ENCODE data around the gene MADD. TPM values are rescaled to one million over a fixed set of nuclear protein-coding genes. Genes with fewer than 3 reads are reported as not detected.

Gene MADD
- total and polyA plus RNA-seq, 10 of the 15 experiments (the other 5 are each of a cell fraction or from before 2014, with no cell fraction given): 0.47 to 35.4 (median 17.6) TPM

GRCh38 chr11:47302853-47303252 lies 32.9 kb downstream of the MADD start (continued):
- TF ChIP-seq SIN3A (IDR thresholded peaks at IDR 0.05; ENCODE audit: low read depth, low read length): no peak
- TF ChIP-seq SIX5 (IDR thresholded peaks at IDR 0.05; ENCODE audit: low read depth, low read length, severe bottlenecking): no peak
- no peak for TF ChIP-seq MAX (IDR thresholded peaks at IDR 0.05; ENCODE audit: low read depth, low read length)
- no peak for TF ChIP-seq RCOR1 (conservative IDR thresholded peaks at IDR 0.05; ENCODE audit: low read depth, low read length)

GRCh38 chr11:47305734-47306483 lies 36.0 kb downstream of the MADD start:
- ChIA-PET POLR2A (interaction anchor here (0.6 kb wide), 2 partner anchors 29 to 105 kb away, joined by 3 to 4 read pairs; no protein-coding TSS in a partner anchor), CTCF (no interaction called here), RAD21 (ENCODE audit: unreplicated experiment) (no interaction called here), SMC1A (ENCODE audit: uncharacterized antibody, unreplicated experiment) (interaction anchor here (0.9 kb wide), 1 partner anchor 416 kb away, joined by 3 read pairs; no protein-coding TSS in a partner anchor)
- H3K4me2 ChIP-seq (ENCODE audit: control insufficient read depth, insufficient read depth): no peak overlapping the region
- no peak for ATAC-seq
- H3K79me2 ChIP-seq (ENCODE audit: control insufficient read depth, insufficient read depth, low read length): no peaks in the 10 kb centered on the region
- no peak for DNase-seq (ENCODE audit: low read depth, low spot score)
- no peaks in the 10 kb centered on the region for H3K4me1 ChIP-seq (ENCODE audit: control insufficient read depth, insufficient read depth, low read length)
- in situ Hi-C loops (cut with MboI) (no loop called here), intact Hi-C loops (cut with micrococcal nuclease; ENCODE audit: unreplicated experiment) (no loop called here)
- H3K9me3 ChIP-seq (replicated peaks; ENCODE audit: control insufficient read depth, insufficient read depth, low read length): no peaks in the 10 kb centered on the region; the same call in none of the 3 replicates
- no TSS peak for BruUV-seq (replicated peaks)
- no peaks in the 10 kb centered on the region for H4K20me1 ChIP-seq (ENCODE audit: control insufficient read depth, insufficient read depth)
- FAIRE-seq: no peak
- H3K9ac ChIP-seq (ENCODE audit: control insufficient read depth, insufficient read depth, low read length): no peak overlapping the region
- no peak overlapping the region for H2AFZ ChIP-seq (ENCODE audit: control insufficient read depth, low read depth, low read length)
- peaks cover 14 to 35% of the 10 kb centered on the region in 2 experiments; a peak in 3 of 4 replicates for H3K36me3 ChIP-seq (ENCODE audit: control insufficient read depth in 2 of 2, insufficient read depth in 2 of 2, low read length in 1 of 2)
- 83% methylated on average over 3 of the region's 3 CpGs for WGBS (ENCODE audit: insufficient coverage, insufficient replicate concordance, low lambda C conversion rate, missing lambda C conversion rate)
- H3K4me3 ChIP-seq: no peak overlapping the region
- no peaks in the 10 kb centered on the region for H3K27me3 ChIP-seq (replicated peaks in 1 of 2; ENCODE audit: control insufficient read depth in 2 of 2, insufficient read depth in 2 of 2, low read length in 1 of 2)
- H3K27ac ChIP-seq (ENCODE audit: control insufficient read depth, insufficient read depth): no peak overlapping the region
- no peak for TF ChIP-seq GABPA (IDR thresholded peaks at IDR 0.05; ENCODE audit: low read depth)
- TF ChIP-seq, protein P1, sequence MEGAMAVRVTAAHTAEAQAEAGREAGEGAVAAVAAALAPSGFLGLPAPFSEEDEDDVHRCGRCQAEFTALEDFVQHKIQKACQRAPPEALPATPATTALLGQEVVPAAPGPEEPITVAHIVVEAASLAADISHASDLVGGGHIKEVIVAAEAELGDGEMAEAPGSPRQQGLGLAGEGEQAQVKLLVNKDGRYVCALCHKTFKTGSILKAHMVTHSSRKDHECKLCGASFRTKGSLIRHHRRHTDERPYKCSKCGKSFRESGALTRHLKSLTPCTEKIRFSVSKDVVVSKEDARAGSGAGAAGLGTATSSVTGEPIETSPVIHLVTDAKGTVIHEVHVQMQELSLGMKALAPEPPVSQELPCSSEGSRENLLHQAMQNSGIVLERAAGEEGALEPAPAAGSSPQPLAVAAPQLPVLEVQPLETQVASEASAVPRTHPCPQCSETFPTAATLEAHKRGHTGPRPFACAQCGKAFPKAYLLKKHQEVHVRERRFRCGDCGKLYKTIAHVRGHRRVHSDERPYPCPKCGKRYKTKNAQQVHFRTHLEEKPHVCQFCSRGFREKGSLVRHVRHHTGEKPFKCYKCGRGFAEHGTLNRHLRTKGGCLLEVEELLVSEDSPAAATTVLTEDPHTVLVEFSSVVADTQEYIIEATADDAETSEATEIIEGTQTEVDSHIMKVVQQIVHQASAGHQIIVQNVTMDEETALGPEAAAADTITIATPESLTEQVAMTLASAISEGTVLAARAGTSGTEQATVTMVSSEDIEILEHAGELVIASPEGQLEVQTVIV (IDR thresholded peaks at IDR 0.05; ENCODE audit: borderline replicate concordance, partially characterized antibody): no peak
- TF ChIP-seq IKZF2 (IDR thresholded peaks at IDR 0.05): no peak
- no peak for TF ChIP-seq SREBF1 (IDR thresholded peaks at IDR 0.05; ENCODE audit: low read length)
- TF ChIP-seq MYB (IDR thresholded peaks at IDR 0.05; ENCODE audit: borderline replicate concordance, low read depth, low read length): no peak
- no peak for TF ChIP-seq RAD21 (IDR thresholded peaks at IDR 0.05; ENCODE audit: insufficient read depth, low read depth, low read length)
- TF ChIP-seq, protein P2, sequence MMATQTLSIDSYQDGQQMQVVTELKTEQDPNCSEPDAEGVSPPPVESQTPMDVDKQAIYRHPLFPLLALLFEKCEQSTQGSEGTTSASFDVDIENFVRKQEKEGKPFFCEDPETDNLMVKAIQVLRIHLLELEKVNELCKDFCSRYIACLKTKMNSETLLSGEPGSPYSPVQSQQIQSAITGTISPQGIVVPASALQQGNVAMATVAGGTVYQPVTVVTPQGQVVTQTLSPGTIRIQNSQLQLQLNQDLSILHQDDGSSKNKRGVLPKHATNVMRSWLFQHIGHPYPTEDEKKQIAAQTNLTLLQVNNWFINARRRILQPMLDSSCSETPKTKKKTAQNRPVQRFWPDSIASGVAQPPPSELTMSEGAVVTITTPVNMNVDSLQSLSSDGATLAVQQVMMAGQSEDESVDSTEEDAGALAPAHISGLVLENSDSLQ (IDR thresholded peaks at IDR 0.05): no peak
- TF ChIP-seq REST (IDR thresholded peaks at IDR 0.05; ENCODE audit: low read depth, low read length): no peak
- no peak for TF ChIP-seq ATF7 (IDR thresholded peaks at IDR 0.05; ENCODE audit: low read depth)
- TF ChIP-seq TAF1 (IDR thresholded peaks at IDR 0.05; ENCODE audit: borderline replicate concordance, low read depth, low read length): no peak

Measured in GM12878 (cell line).